Measurements from ENCODE around the gene NRTN. TPM values are rescaled to one million over a fixed set of nuclear protein-coding genes. Genes with fewer than 3 reads are reported as not detected.
A peak's percentile ranks its signal among the peaks of the same experiment; 100 is the strongest.

NRTN gene
- total RNA-seq (under 1 TPM in 1 of 2 experiments, not detected in 1; 0.26 TPM), polyA plus RNA-seq (0.26 TPM)

DNA sequence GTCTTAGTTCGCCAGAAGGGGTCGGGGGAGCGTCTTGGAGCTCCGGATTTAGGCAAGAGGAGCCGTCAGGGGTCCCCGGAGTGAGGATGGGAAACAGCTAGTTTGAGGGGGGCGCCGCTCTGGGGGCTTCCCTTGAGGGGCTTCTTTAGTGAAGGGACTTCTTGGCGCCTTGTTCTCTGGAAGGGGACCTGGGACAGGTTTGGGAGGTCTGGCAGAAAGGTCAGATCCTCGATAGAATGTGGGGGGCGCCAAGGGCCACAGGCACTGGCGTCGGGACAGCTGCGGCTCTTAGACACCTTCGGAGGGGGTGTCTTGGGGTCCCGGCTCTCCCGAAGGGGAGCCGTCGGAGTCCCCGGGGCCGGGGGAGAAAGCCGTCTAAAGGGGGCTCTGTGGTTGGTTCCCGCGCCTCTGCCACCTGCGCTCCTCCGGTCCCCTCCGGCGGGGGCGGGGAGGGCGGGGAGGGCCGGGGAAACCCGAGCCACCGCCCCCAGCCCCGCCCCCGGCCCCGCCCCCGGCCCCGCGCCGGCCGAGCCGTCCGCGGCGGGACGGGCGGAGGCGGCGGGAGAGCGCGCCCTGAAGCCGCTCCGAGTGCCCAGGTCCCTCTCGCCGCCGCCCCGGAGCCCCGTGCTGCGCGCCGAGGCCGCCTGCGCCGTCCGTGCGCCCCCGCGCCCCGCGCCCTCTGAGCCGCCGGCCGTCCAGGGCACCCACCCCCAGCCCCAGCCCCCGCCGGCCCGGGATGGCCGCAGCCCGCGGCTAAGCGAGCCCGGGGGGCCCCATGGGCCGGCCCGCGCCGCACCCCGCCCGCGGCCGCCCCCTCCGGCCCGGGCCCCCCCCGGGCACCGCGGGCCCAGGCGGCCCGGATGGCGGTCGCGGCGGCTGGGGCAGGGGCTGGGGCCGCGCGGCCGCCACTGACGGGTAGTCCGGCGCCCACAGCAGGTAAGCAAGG is at the start of gene NRTN:
Gene NRTN (plus strand): TSS at position 552 of the 946 bp plus-strand sequence. CDS start 19,099 bp downstream, outside the sequence.
- Mint-ChIP-seq H3K9me3 (no peaks in the 10 kb centered on the region), H3K4me3 (peak within 1 kb of the TSS; percentile 27 to 87 (median 67)), H3K27ac (peak within 1 kb of the TSS in 7 of 8 donors; percentile 29 to 88 (median 68)), H3K4me1 (peaks cover 9 to 27% (median 20%) of the 10 kb centered on the region in 3 donors), H3K36me3 (no peaks in the 10 kb centered on the region), H3K27me3 (peaks cover 11 to 18% of the 10 kb centered on the region in 2 donors)
- H3K27ac ChIP-seq (ENCODE audit: low read depth, low read length), result peak within 1 kb of the TSS; percentile 22
- peaks cover 20% of the 10 kb centered on the region for H3K4me1 ChIP-seq (ENCODE audit: insufficient read depth, low read length)
- DNase-seq, result peak in 4 of 5 donors; percentile 23 to 46 (median 38)
- peaks cover 18% of the 10 kb centered on the region for H3K27me3 ChIP-seq (ENCODE audit: insufficient read depth, low read length, poor library complexity, severe bottlenecking)
- POLR2A ChIA-PET, result interaction anchor here (0.6 to 1.5 kb wide), 4 partner anchors 20 to 222 kb away, joined by 3 to 13 read pairs (median 3); partner anchors contain the start of genes NDUFA11 and VMAC
- CTCF ChIA-PET, result interaction anchor here (0.7 to 2.5 kb wide), 25 partner anchors 8 to 223 kb away, joined by 3 to 44 read pairs (median 4); partner anchors contain the start of genes DUS3L, LONP1, NDUFA11 and VMAC
- H3K4me3 ChIP-seq (ENCODE audit: low read length), result peak within 1 kb of the TSS; percentile 75
- H3K36me3 ChIP-seq (ENCODE audit: insufficient read depth, low read length), result no peaks in the 10 kb centered on the region
- H3K9me3 ChIP-seq (ENCODE audit: low read length), result no peaks in the 10 kb centered on the region

DNA sequence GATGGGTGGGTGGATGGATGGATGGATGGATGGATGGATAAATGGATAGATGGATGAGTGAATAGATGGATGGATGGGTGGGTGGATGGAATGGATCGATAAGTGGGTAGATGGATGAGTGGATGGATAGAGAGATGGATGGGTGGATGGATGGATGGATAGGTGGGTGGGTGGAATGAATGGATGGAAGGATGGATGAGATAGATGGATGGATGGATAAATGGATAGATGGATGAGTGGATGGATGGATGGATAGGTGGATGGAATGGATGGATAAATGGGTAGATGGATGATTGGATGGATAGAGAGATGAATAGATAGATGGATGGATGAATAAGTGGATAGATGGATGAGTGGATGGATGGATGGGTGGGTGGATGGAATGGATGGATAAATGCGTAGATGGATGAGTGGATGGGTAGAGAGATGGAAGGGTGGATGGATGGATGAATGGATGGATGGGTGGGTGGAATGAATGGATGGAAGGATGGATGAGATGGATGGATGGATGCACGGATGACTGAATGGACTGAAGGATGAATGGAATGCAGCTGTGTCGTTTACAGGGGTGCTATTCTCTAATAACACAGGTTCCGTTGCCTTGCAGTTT is 42.2 kb upstream of the NRTN start:
- CTCF ChIA-PET, result no interaction called here

GRCh38 chr19:5765220-5765619 is 39.6 kb upstream of the NRTN start:
- POLR2A ChIA-PET, result no interaction called here
- Mint-ChIP-seq H3K36me3 (no peaks in the 10 kb centered on the region), H3K27me3 (peaks cover 3 to 4% of the 10 kb centered on the region in 2 donors), H3K9me3 (no peaks in the 10 kb centered on the region), H3K27ac (no peak overlapping the region), H3K4me1 (no peaks in the 10 kb centered on the region), H3K4me3 (no peak overlapping the region)
- H3K9me3 ChIP-seq (ENCODE audit: low read length), result no peaks in the 10 kb centered on the region
- no peak overlapping the region for H3K27ac ChIP-seq (ENCODE audit: low read depth, low read length)
- CTCF ChIA-PET, result no interaction called here
- no peaks in the 10 kb centered on the region for H3K27me3 ChIP-seq (ENCODE audit: insufficient read depth, low read length, poor library complexity, severe bottlenecking)
- H3K36me3 ChIP-seq (ENCODE audit: insufficient read depth, low read length), result no peaks in the 10 kb centered on the region
- no peak overlapping the region for H3K4me3 ChIP-seq (ENCODE audit: low read length)
- no peaks in the 10 kb centered on the region for H3K4me1 ChIP-seq (ENCODE audit: insufficient read depth, low read length)
- no peak for DNase-seq

More for the DNA sequence above, 42.2 kb upstream of the NRTN start:
- Histone ChIP-seq H3K27me3 (ENCODE audit: insufficient read depth, low read length, poor library complexity, severe bottlenecking) (no peaks in the 10 kb centered on the region), H3K9me3 (ENCODE audit: low read length) (no peaks in the 10 kb centered on the region), H3K4me1 (ENCODE audit: insufficient read depth, low read length) (no peaks in the 10 kb centered on the region), H3K27ac (ENCODE audit: low read depth, low read length) (no peak overlapping the region), H3K36me3 (ENCODE audit: insufficient read depth, low read length) (no peaks in the 10 kb centered on the region), H3K4me3 (ENCODE audit: low read length) (no peak overlapping the region)
- peaks cover 2 to 4% of the 10 kb centered on the region in 2 donors for H3K27me3 Mint-ChIP-seq
- H3K4me1 Mint-ChIP-seq, result no peaks in the 10 kb centered on the region
- no peaks in the 10 kb centered on the region for H3K36me3 Mint-ChIP-seq
- no peak overlapping the region for H3K4me3 Mint-ChIP-seq
- no peaks in the 10 kb centered on the region for H3K9me3 Mint-ChIP-seq
- H3K27ac Mint-ChIP-seq, result no peak overlapping the region
- POLR2A ChIA-PET, result no interaction called here
- no peak for DNase-seq

DNA sequence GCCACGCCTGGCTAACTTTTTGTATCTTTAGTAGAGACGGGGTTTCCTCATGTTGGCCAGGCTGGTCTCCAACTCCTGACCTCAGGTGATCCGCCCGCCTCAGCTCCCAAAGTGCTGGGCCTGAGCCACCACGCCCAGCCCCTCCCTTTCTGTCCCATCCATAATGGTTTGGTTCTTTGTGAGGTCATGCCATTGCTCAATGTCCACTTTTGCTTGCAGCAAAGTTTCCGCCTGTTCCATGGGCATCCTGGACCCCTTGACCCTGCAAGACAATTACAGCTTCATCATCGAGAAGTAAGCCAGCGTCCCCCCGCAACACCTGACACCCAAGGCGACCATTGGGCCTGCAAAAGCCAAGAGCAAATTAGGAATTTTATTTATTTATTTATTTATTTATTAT is 36.9 kb upstream of the NRTN start:
- no peak overlapping the region for H3K4me3 ChIP-seq (ENCODE audit: low read length)
- POLR2A ChIA-PET, result no interaction called here
- Mint-ChIP-seq H3K27me3 (peaks cover 0 to 6% of the 10 kb centered on the region in 2 donors), H3K27ac (no peak overlapping the region), H3K4me3 (no peak overlapping the region), H3K4me1 (no peaks in the 10 kb centered on the region), H3K9me3 (no peaks in the 10 kb centered on the region), H3K36me3 (no peaks in the 10 kb centered on the region)
- no peak for DNase-seq
- no peaks in the 10 kb centered on the region for H3K36me3 ChIP-seq (ENCODE audit: insufficient read depth, low read length)
- no peak overlapping the region for H3K27ac ChIP-seq (ENCODE audit: low read depth, low read length)
- H3K9me3 ChIP-seq (ENCODE audit: low read length), result no peaks in the 10 kb centered on the region
- no peaks in the 10 kb centered on the region for H3K4me1 ChIP-seq (ENCODE audit: insufficient read depth, low read length)
- H3K27me3 ChIP-seq (ENCODE audit: insufficient read depth, low read length, poor library complexity, severe bottlenecking), result no peaks in the 10 kb centered on the region
- CTCF ChIA-PET, result no interaction called here

GRCh38 chr19:5772416-5772815 is 32.5 kb upstream of the NRTN start:
- no peak overlapping the region for H3K4me3 Mint-ChIP-seq
- no peaks in the 10 kb centered on the region for H3K36me3 ChIP-seq (ENCODE audit: insufficient read depth, low read length)
- no peaks in the 10 kb centered on the region for H3K9me3 Mint-ChIP-seq
- ChIA-PET POLR2A (no interaction called here), CTCF (no interaction called here)
- no peak overlapping the region for H3K27ac Mint-ChIP-seq
- no peak overlapping the region for H3K4me3 ChIP-seq (ENCODE audit: low read length)
- no peaks in the 10 kb centered on the region for H3K4me1 ChIP-seq (ENCODE audit: insufficient read depth, low read length)
- no peaks in the 10 kb centered on the region for H3K36me3 Mint-ChIP-seq
- H3K27ac ChIP-seq (ENCODE audit: low read depth, low read length), result no peak overlapping the region
- no peaks in the 10 kb centered on the region for H3K9me3 ChIP-seq (ENCODE audit: low read length)
- DNase-seq, result no peak
- peaks cover 0 to 7% of the 10 kb centered on the region in 2 donors for H3K27me3 Mint-ChIP-seq
- no peaks in the 10 kb centered on the region for H3K4me1 Mint-ChIP-seq
- no peaks in the 10 kb centered on the region for H3K27me3 ChIP-seq (ENCODE audit: insufficient read depth, low read length, poor library complexity, severe bottlenecking)

DNA sequence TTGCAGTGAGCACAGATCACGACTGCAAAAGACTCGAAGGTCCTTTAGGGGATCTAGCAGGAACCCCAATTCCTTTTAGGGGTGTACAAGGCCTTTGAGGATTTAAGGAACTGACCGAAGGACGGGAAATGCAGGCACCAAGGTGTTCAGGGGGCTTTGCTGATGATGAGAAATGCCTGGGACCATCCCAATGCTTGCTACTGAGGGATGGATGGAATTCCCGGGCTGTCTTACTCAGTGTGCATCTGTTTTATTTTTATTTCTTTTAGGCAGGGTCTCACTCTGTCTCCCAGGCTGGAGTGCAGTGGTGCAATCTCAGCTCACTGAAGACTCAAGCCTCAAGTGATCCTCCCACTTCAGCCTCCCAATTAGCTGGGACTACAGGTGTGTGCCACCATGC is 31.6 kb upstream of the NRTN start:
- Mint-ChIP-seq H3K27ac (no peak overlapping the region), H3K4me1 (no peaks in the 10 kb centered on the region), H3K27me3 (peaks cover 0 to 7% of the 10 kb centered on the region in 2 donors), H3K4me3 (no peak overlapping the region), H3K36me3 (no peaks in the 10 kb centered on the region), H3K9me3 (no peaks in the 10 kb centered on the region)
- ChIA-PET POLR2A (no interaction called here), CTCF (no interaction called here)
- no peaks in the 10 kb centered on the region for H3K36me3 ChIP-seq (ENCODE audit: insufficient read depth, low read length)
- no peak overlapping the region for H3K4me3 ChIP-seq (ENCODE audit: low read length)
- H3K9me3 ChIP-seq (ENCODE audit: low read length), result no peaks in the 10 kb centered on the region
- no peaks in the 10 kb centered on the region for H3K4me1 ChIP-seq (ENCODE audit: insufficient read depth, low read length)
- DNase-seq, result no peak
- H3K27me3 ChIP-seq (ENCODE audit: insufficient read depth, low read length, poor library complexity, severe bottlenecking), result no peaks in the 10 kb centered on the region
- no peak overlapping the region for H3K27ac ChIP-seq (ENCODE audit: low read depth, low read length)

GRCh38 chr19:5774921-5775320 is 29.9 kb upstream of the NRTN start:
- no peak for DNase-seq
- Mint-ChIP-seq H3K27me3 (peaks cover 0 to 6% of the 10 kb centered on the region in 2 donors), H3K27ac (no peak overlapping the region), H3K36me3 (no peaks in the 10 kb centered on the region), H3K4me1 (no peaks in the 10 kb centered on the region), H3K4me3 (no peak overlapping the region), H3K9me3 (no peaks in the 10 kb centered on the region)
- Histone ChIP-seq H3K9me3 (ENCODE audit: low read length) (no peaks in the 10 kb centered on the region), H3K4me3 (ENCODE audit: low read length) (no peak overlapping the region), H3K27ac (ENCODE audit: low read depth, low read length) (no peak overlapping the region), H3K36me3 (ENCODE audit: insufficient read depth, low read length) (no peaks in the 10 kb centered on the region), H3K27me3 (ENCODE audit: insufficient read depth, low read length, poor library complexity, severe bottlenecking) (no peaks in the 10 kb centered on the region), H3K4me1 (ENCODE audit: insufficient read depth, low read length) (no peaks in the 10 kb centered on the region)
- ChIA-PET CTCF (interaction anchor here (0.7 kb wide), 1 partner anchor 924 kb away, joined by 3 read pairs; no protein-coding TSS in a partner anchor), POLR2A (no interaction called here)

DNA sequence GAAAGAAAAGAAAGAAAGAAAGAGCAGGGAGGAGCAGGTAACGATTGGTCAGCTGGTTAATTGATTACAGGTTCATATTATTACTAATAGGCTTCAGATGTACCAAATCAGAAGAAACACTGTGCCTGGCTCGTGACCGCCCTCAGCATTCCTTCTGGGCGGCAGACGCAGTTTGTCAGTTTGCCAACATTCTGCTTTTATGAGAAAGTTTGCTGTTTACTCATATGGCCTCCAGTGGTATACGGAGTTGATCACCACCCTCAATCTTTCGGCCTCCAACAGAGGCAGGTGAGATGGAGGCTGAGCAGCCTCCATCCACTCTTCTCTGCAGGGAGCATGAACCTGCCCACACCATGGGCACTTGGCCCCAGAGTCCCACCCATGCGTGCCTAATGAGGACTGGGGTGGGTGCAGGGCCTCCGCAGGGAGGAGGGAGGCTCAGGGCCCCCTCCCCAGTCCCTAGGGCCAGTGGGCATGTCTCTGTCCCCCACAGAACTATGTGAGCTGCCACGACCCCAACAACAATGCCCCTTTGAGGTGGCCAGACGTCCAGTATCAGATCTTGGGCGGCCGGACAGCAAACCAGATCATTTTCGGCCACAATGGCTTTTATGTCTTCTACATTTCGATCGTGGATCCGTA is 29.1 kb upstream of the NRTN start:
- Mint-ChIP-seq H3K4me1 (no peaks in the 10 kb centered on the region), H3K9me3 (no peaks in the 10 kb centered on the region), H3K4me3 (peak overlapping the region in 1 of 7 donors; percentile 59), H3K27me3 (peaks cover 0 to 6% of the 10 kb centered on the region in 2 donors), H3K36me3 (no peaks in the 10 kb centered on the region), H3K27ac (no peak overlapping the region)
- DNase-seq, result no peak
- Histone ChIP-seq H3K4me3 (ENCODE audit: low read length) (no peak overlapping the region), H3K27ac (ENCODE audit: low read depth, low read length) (no peak overlapping the region), H3K4me1 (ENCODE audit: insufficient read depth, low read length) (no peaks in the 10 kb centered on the region), H3K36me3 (ENCODE audit: insufficient read depth, low read length) (no peaks in the 10 kb centered on the region), H3K9me3 (ENCODE audit: low read length) (no peaks in the 10 kb centered on the region), H3K27me3 (ENCODE audit: insufficient read depth, low read length, poor library complexity, severe bottlenecking) (no peaks in the 10 kb centered on the region)
- ChIA-PET POLR2A (no interaction called here), CTCF (no interaction called here)

Data from CD8-positive, alpha-beta memory T cell (primary cell).